Endothelial cell of umbilical vein (primary cell): ENCODE measurements around the gene SNX25. TPM values are rescaled to one million over a fixed set of nuclear protein-coding genes. Genes with fewer than 3 reads are reported as not detected.
"Not testable (repeated sequence)": the region's sequence is repeated elsewhere in the genome, so short reads cannot be mapped to it uniquely, and the experiment has no call there.

Experiments used
- BruUV-seq: library from RNA; stranded (reverse); fragments of 400-500 nt; replicated peaks from 2 replicates; lab custom pipeline; 2021; lab: Mats Ljungman, UMichigan
- CTCF ChIA-PET: fragments of 300-600, 350-600 bp; sonication (Branson Sonifier 250); formaldehyde crosslinking; loops from one replicate; lab custom pipeline; 2021; ENCODE audit warnings: antibody characterized with exemption, inconsistent platforms; lab: Charles Lee
- POLR2A ChIA-PET: fragments of 300-600, 350-600 bp; sonication (Branson Sonifier 250); formaldehyde crosslinking; loops from one replicate; lab custom pipeline; 2021; ENCODE audit warnings: antibody characterized with exemption, inconsistent platforms; lab: Charles Lee
- DNase-seq: peaks from one replicate; pipeline ENCODE4 v3.0.0-alpha.2; 2011; ENCODE audit warnings: low read depth, low spot score
- FAIRE-seq: peaks from 2 replicates; lab custom pipeline; 2011; peaks lifted over from hg19 to GRCh38; lab: Jason Lieb, UNC
- H2AFZ ChIP-seq: 2 replicates; pipeline ENCODE4 v1.6.0; 2012; ENCODE audit warnings: low read depth, low read length, control low read depth, inconsistent platforms
- H3K27ac ChIP-seq: 2 replicates; pipeline ENCODE4 v1.5.1; 2011; ENCODE audit warnings: low read depth, mild to moderate bottlenecking, control low read depth, low read length, moderate library complexity; ENCODE audit not compliant: insufficient read depth
- H3K27me3 ChIP-seq, 2 experiments: 2 replicates each; pipeline versions ENCODE4 v1.6.0 to v1.6.1; 2011; ENCODE audit warnings: low read length in 2 of 2, mixed read lengths in 1 of 2; ENCODE audit not compliant: control insufficient read depth in 2 of 2, insufficient read depth in 2 of 2
- H3K36me3 ChIP-seq, 2 experiments: 2 replicates in 1 of 2; 3 replicates in 1 of 2; pipeline ENCODE4 v1.5.1; 2011; ENCODE audit warnings: low read length in 2 of 2, mild to moderate bottlenecking in 1 of 2, moderate library complexity in 1 of 2; ENCODE audit not compliant: control insufficient read depth in 2 of 2, insufficient read depth in 2 of 2; ENCODE audit errors: extremely low read depth in 1 of 2
- H3K4me1 ChIP-seq: 3 replicates; pipeline ENCODE4 v1.5.1; 2011; ENCODE audit warnings: mild to moderate bottlenecking, low read length; ENCODE audit not compliant: control insufficient read depth, insufficient read depth; ENCODE audit errors: extremely low read depth
- H3K4me2 ChIP-seq: 2 replicates; pipeline ENCODE4 v1.6.1; 2011; ENCODE audit warnings: low read length, control low read depth, mixed read lengths; ENCODE audit not compliant: insufficient read depth
- H3K4me3 ChIP-seq, 3 experiments: fragments of 200-600 bp in 1 of 3; sonication (generic), shearing (Covaris generic) in 1 of 3; replicated peaks in 1 of 3; 2 replicates each; pipeline ENCODE4 v1.5.1; 2011 to 2016; ENCODE audit warnings: control low read depth in 3 of 3, low read length in 3 of 3, mild to moderate bottlenecking in 2 of 3, inconsistent platforms in 1 of 3, low read depth in 1 of 3, moderate library complexity in 1 of 3; ENCODE audit not compliant: insufficient read depth in 1 of 3
- H3K79me2 ChIP-seq: 2 replicates; pipeline ENCODE4 v1.6.0; 2012; ENCODE audit warnings: low read length, inconsistent platforms; ENCODE audit not compliant: control insufficient read depth, insufficient read depth
- H3K9ac ChIP-seq: replicated peaks from 2 replicates; pipeline ENCODE3; 2011; ENCODE audit warnings: low read length, control low read depth; ENCODE audit not compliant: insufficient read depth; ENCODE audit errors: extremely low read depth
- H3K9me1 ChIP-seq: replicated peaks from 3 replicates; pipeline ENCODE4 v1.6.0; 2011; ENCODE audit warnings: mild to moderate bottlenecking, low read length; ENCODE audit not compliant: control insufficient read depth, insufficient read depth; ENCODE audit errors: extremely low read depth
- H3K9me3 ChIP-seq: replicated peaks from 2 replicates; pipeline ENCODE4 v1.5.1; 2012; ENCODE audit warnings: low read length, inconsistent platforms; ENCODE audit not compliant: control insufficient read depth, insufficient read depth
- H4K20me1 ChIP-seq: replicated peaks from 2 replicates; pipeline ENCODE3; 2011; ENCODE audit warnings: mild to moderate bottlenecking, low read length; ENCODE audit not compliant: control insufficient read depth, insufficient read depth; ENCODE audit errors: extremely low read depth
- EZH2 ChIP-seq: IDR thresholded peaks from 2 replicates; pipeline ENCODE4 v1.6.1; 2012; ENCODE audit warnings: borderline replicate concordance, low read depth, mild to moderate bottlenecking, moderate library complexity, low read length, inconsistent platforms; ENCODE audit not compliant: severe bottlenecking
- FOS ChIP-seq: IDR thresholded peaks from 2 replicates; pipeline ENCODE4 v1.6.1; 2011; ENCODE audit warnings: mild to moderate bottlenecking, low read length, moderate library complexity, borderline replicate concordance; ENCODE audit not compliant: insufficient read depth
- GATA2 ChIP-seq: IDR thresholded peaks from 2 replicates; pipeline ENCODE4 v1.7.0; 2011; ENCODE audit warnings: low read depth, mild to moderate bottlenecking, moderate library complexity, mixed read lengths, low read length; ENCODE audit not compliant: insufficient read length, insufficient read depth
- JUN ChIP-seq: IDR thresholded peaks from 2 replicates; pipeline ENCODE4 v1.6.1; 2011; ENCODE audit warnings: borderline replicate concordance, low read depth; ENCODE audit not compliant: insufficient read length, insufficient read depth
- MAX ChIP-seq: IDR thresholded peaks from 2 replicates; pipeline ENCODE4 v1.6.1; 2011; ENCODE audit not compliant: insufficient read depth, insufficient read length
- MYC ChIP-seq: IDR thresholded peaks from one replicate; pipeline ENCODE4 v1.6.1; 2011; ENCODE audit warnings: mild to moderate bottlenecking, low read depth, low read length
- POLR2A ChIP-seq: IDR thresholded peaks from 2 replicates; pipeline ENCODE4 v1.6.1; 2012; ENCODE audit warnings: low read depth, mild to moderate bottlenecking, control low read depth, low read length
- POLR2AphosphoS5 ChIP-seq: IDR thresholded peaks from 2 replicates; pipeline ENCODE4 v1.6.1; 2012; ENCODE audit warnings: low read depth, mild to moderate bottlenecking, control low read depth, low read length, moderate library complexity; ENCODE audit not compliant: insufficient read depth
- dilution Hi-C: fragments of 300-500 bp; cut with MboI; formaldehyde crosslinking; loops from one replicate; pipeline ENCODE4 v1.15.0; 2019; ENCODE audit warnings: low sequenced_read_pairs; ENCODE audit not compliant: extremely low pct_ligation_motif_present
- intact Hi-C: fragments of 100-400 bp; cut with micrococcal nuclease; formaldehyde crosslinking; loops from one replicate; pipeline ENCODE4 v1.10.0; 2022
- polyA plus RNA-seq, 4 experiments: library from polyadenylated mRNA; depleted of rRNA in 3 of 4; stranded (reverse) in 3 of 4; unstranded in 1 of 4; fragments of >200 nt; gene quantifications; 2 replicates each; pipeline versions ENCODE4 v1.2.1 to v1.2.3, GENCODE V29; 2011 to 2012; ENCODE audit warnings: missing spikeins in 1 of 4
- total RNA-seq: library from RNA; stranded (reverse); gene quantifications from 2 replicates; pipeline ENCODE4 v1.2.3, GENCODE V29; 2021
- TF ChIP-seq, protein P1 (sequence below), 2 donors: IDR thresholded peaks; 1 replicate in 1 of 2; 2 replicates in 1 of 2; pipeline ENCODE4 v1.5.1; 2011; ENCODE audit warnings: low read length in 2 of 2, mild to moderate bottlenecking in 2 of 2, moderate library complexity in 2 of 2, control low read depth in 1 of 2, inconsistent platforms in 1 of 2, low read depth in 1 of 2; ENCODE audit not compliant: insufficient read depth in 1 of 2; ENCODE audit errors: extremely low read depth in 1 of 2

Gene SNX25
- total and polyA plus RNA-seq, 2 donors (not counting 3 experiments of a cell fraction or from before 2014, with no cell fraction given) = 6.6 to 16.1 TPM

DNA sequence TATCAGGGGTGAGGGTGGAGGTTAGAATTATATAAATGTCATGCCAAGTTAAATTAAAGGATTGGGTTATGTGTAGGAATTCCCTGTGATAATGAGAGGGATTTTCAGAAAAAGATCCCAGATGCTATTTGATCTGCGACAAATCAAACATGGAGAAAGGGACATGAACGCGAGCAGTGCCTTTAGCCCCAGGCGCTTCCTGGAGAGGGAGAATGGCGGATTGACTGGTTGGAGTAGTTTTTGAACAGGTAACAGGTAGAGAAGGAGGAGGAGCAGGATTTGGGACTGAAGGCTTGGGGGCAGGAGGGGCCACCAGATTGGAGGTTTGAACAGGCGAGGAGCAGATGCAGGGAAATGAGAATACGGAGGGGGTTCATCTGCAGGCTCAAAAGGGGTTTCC, 119.2 kb downstream of the SNX25 start:
- no peaks in the 10 kb centered on the region for H3K79me2 ChIP-seq
- no peaks in the 10 kb centered on the region for H3K4me1 ChIP-seq
- no peaks in the 10 kb centered on the region for H3K36me3 ChIP-seq
- H3K9me3 ChIP-seq = no peaks in the 10 kb centered on the region
- no peaks in the 10 kb centered on the region for H4K20me1 ChIP-seq
- FAIRE-seq = no peak
- H3K27ac ChIP-seq = no peak overlapping the region
- DNase-seq = no peak
- dilution Hi-C loops (no loop called here), intact Hi-C loops (no loop called here)
- ChIA-PET CTCF (no interaction called here), POLR2A (no interaction called here)
- H3K9me1 ChIP-seq = no peaks in the 10 kb centered on the region
- H3K4me3 ChIP-seq = no peak overlapping the region
- TF ChIP-seq GATA2 (no peak), MAX (no peak), EZH2 (no peak), POLR2A (no peak), POLR2AphosphoS5 (no peak), FOS (no peak), JUN (no peak), MYC (no peak)
- TF ChIP-seq, protein P1, sequence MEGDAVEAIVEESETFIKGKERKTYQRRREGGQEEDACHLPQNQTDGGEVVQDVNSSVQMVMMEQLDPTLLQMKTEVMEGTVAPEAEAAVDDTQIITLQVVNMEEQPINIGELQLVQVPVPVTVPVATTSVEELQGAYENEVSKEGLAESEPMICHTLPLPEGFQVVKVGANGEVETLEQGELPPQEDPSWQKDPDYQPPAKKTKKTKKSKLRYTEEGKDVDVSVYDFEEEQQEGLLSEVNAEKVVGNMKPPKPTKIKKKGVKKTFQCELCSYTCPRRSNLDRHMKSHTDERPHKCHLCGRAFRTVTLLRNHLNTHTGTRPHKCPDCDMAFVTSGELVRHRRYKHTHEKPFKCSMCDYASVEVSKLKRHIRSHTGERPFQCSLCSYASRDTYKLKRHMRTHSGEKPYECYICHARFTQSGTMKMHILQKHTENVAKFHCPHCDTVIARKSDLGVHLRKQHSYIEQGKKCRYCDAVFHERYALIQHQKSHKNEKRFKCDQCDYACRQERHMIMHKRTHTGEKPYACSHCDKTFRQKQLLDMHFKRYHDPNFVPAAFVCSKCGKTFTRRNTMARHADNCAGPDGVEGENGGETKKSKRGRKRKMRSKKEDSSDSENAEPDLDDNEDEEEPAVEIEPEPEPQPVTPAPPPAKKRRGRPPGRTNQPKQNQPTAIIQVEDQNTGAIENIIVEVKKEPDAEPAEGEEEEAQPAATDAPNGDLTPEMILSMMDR (IDR thresholded peaks at IDR 0.05; ENCODE audit: extremely low read depth in 1 of 2, insufficient read depth in 1 of 2, low read depth in 1 of 2, low read length in 2 of 2) = no peak
- H2AFZ ChIP-seq = no peak overlapping the region
- no TSS peak for BruUV-seq
- H3K9ac ChIP-seq = no peak overlapping the region
- H3K4me2 ChIP-seq = no peak overlapping the region
- H3K27me3 ChIP-seq = no peaks in the 10 kb centered on the region

DNA sequence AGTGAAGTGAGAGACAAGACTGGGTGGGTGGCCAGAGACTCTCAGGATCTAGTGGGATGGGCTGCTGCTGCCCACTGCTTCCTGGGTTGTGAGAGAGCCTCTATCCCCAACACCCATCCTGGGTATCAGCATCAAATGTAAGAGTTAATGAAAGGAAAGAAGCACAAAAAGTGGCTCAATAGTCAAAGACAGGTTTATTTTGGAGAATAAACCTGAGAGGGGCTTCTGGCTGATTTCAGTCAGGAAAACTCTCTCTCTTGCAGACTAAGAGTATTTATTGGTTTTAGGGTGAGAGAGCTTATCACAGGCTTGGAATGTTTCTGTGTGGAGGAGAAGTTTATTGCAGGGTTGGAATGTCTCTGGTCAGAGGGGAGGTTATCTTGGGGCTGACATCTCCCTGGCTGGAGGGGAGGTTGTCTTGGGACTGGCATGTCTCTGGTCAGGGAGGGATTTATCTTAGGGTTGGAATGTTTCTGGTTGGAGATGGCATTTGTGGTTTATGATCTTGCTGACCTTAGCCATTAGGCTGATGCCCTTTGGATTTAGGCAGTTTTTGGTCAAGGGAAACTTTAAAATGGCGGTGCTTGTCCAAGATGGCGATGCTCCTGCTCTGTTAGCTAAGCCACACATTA, 120.6 kb downstream of the SNX25 start:
- H4K20me1 ChIP-seq, H3K4me1 ChIP-seq, H3K4me2 ChIP-seq, CTCF ChIA-PET, POLR2A ChIA-PET, H3K4me3 ChIP-seq, BruUV-seq, DNase-seq, H3K27ac ChIP-seq, intact Hi-C loops, H3K27me3 ChIP-seq, dilution Hi-C loops, FAIRE-seq, H3K9ac ChIP-seq, H3K79me2 ChIP-seq, H3K9me1 ChIP-seq, H2AFZ ChIP-seq, H3K36me3 ChIP-seq, H3K9me3 ChIP-seq: not testable (repeated sequence)
